WTC11 (cell line): ENCODE measurements around the gene SLC44A5. TPM values are rescaled to one million over a fixed set of nuclear protein-coding genes. Genes with fewer than 3 reads are reported as not detected.

Experiments
- ATAC-seq: fragments of 200-7000 bp; cut with Tn5 transposase; 2 replicates; pipeline ENCODE4 v1.10.0; 2021; ENCODE audit warnings: mild to moderate bottlenecking, moderate library complexity
- CTCF ChIA-PET: fragments of 300-600 bp; sonication (Branson Sonifier 250); formaldehyde crosslinking; loops from one replicate; lab custom pipeline; 2021; ENCODE audit warnings: antibody characterized with exemption; lab: Charles Lee
- POLR2A ChIA-PET: fragments of 350-600 bp; sonication (Branson Sonifier 250); formaldehyde crosslinking; loops from one replicate; lab custom pipeline; 2021; ENCODE audit warnings: antibody characterized with exemption; lab: Charles Lee
- DNase-seq: peaks from one replicate; pipeline ENCODE4 v3.0.0; 2021; ENCODE audit warnings: low spot score
- H3K27ac Mint-ChIP-seq: 2 replicates; pipeline ENCODE4 v1.8.0; 2021; ENCODE audit warnings: mixed read lengths
- H3K27me3 Mint-ChIP-seq: 2 replicates; pipeline ENCODE4 v1.8.0; 2021; ENCODE audit warnings: low read depth, mild to moderate bottlenecking, moderate library complexity, mixed read lengths
- H3K36me3 Mint-ChIP-seq: 2 replicates; pipeline ENCODE4 v1.8.0; 2021; ENCODE audit warnings: mixed read lengths
- H3K4me1 Mint-ChIP-seq: 2 replicates; pipeline ENCODE4 v1.8.0; 2022; ENCODE audit warnings: mixed read lengths
- H3K4me3 Mint-ChIP-seq: 2 replicates; pipeline ENCODE4 v1.8.0; 2021; ENCODE audit warnings: mild to moderate bottlenecking, moderate library complexity, mixed read lengths
- H3K9me3 Mint-ChIP-seq: 2 replicates; pipeline ENCODE4 v1.8.0; 2021; ENCODE audit warnings: mixed read lengths
- ATF6 ChIP-seq: sonication (generic); formaldehyde crosslinking; IDR thresholded peaks from 2 replicates; pipeline ENCODE4 v1.8.1; 2023; ENCODE audit warnings: mild to moderate bottlenecking, missing genetic modification reagents
- CBFB ChIP-seq: sonication (generic); formaldehyde crosslinking; IDR thresholded peaks from 2 replicates; pipeline ENCODE4 v1.8.1; 2022; ENCODE audit warnings: mild to moderate bottlenecking, low read depth, missing genetic modification reagents
- E2F1 ChIP-seq: sonication (generic); formaldehyde crosslinking; IDR thresholded peaks from 2 replicates; pipeline ENCODE4 v1.8.0; 2022; ENCODE audit warnings: mild to moderate bottlenecking, missing genetic modification reagents
- E2F4 ChIP-seq: sonication (generic); formaldehyde crosslinking; IDR thresholded peaks from 2 replicates; pipeline ENCODE4 v1.8.1; 2022; ENCODE audit warnings: low read depth, mild to moderate bottlenecking, moderate library complexity, missing genetic modification reagents, borderline replicate concordance
- ESRRA ChIP-seq: sonication (generic); formaldehyde crosslinking; IDR thresholded peaks from 2 replicates; pipeline ENCODE4 v1.8.1; 2022; ENCODE audit warnings: mild to moderate bottlenecking, missing genetic modification reagents, borderline replicate concordance
- GTF2I ChIP-seq: fragments of 250-450 bp; sonication (Bioruptor Pico); conservative IDR thresholded peaks from 2 replicates; pipeline ENCODE4 v1.4.0; 2021; ENCODE audit warnings: mild to moderate bottlenecking
- JUN ChIP-seq: sonication (generic); formaldehyde crosslinking; IDR thresholded peaks from 2 replicates; pipeline ENCODE4 v1.8.0; 2023; ENCODE audit warnings: mild to moderate bottlenecking, missing genetic modification reagents
- MXD4 ChIP-seq: fragments of 250-450 bp; sonication (Bioruptor Pico); IDR thresholded peaks from 2 replicates; pipeline ENCODE4 v1.8.0; 2021; ENCODE audit warnings: mild to moderate bottlenecking, moderate library complexity, borderline replicate concordance
- NR3C1 ChIP-seq: sonication (generic); formaldehyde crosslinking; conservative IDR thresholded peaks from 2 replicates; pipeline ENCODE4 v1.8.1; 2023; ENCODE audit warnings: low read depth, mild to moderate bottlenecking, missing genetic modification reagents
- PRDM15 ChIP-seq: sonication (generic); formaldehyde crosslinking; IDR thresholded peaks from 2 replicates; pipeline ENCODE4 v1.8.0; 2022; ENCODE audit warnings: missing genetic modification reagents
- PRRX2 ChIP-seq: fragments of 250-450 bp; sonication (Bioruptor Pico); IDR thresholded peaks from 2 replicates; pipeline ENCODE4 v1.8.0; 2021; ENCODE audit warnings: mild to moderate bottlenecking
- RORB ChIP-seq: fragments of 250-450 bp; sonication (Bioruptor Pico); IDR thresholded peaks from 2 replicates; pipeline ENCODE4 v1.9.0; 2021; ENCODE audit warnings: mild to moderate bottlenecking
- STAT6 ChIP-seq: sonication (generic); formaldehyde crosslinking; conservative IDR thresholded peaks from 2 replicates; pipeline ENCODE4 v1.8.1; 2023; ENCODE audit warnings: mild to moderate bottlenecking, low read depth, missing genetic modification reagents, moderate library complexity
- TCF7 ChIP-seq: sonication (generic); formaldehyde crosslinking; IDR thresholded peaks from 2 replicates; pipeline ENCODE4 v1.8.0; 2022; ENCODE audit warnings: mild to moderate bottlenecking, low read depth, missing genetic modification reagents, moderate library complexity
- TP53 ChIP-seq: sonication (generic); formaldehyde crosslinking; IDR thresholded peaks from 2 replicates; pipeline ENCODE4 v1.8.1; 2023; ENCODE audit warnings: mild to moderate bottlenecking, missing genetic modification reagents
- USF1 ChIP-seq: sonication (generic); formaldehyde crosslinking; IDR thresholded peaks from 2 replicates; pipeline ENCODE4 v1.8.0; 2022; ENCODE audit warnings: mild to moderate bottlenecking, missing genetic modification reagents
- ZBTB21 ChIP-seq: sonication (generic); formaldehyde crosslinking; IDR thresholded peaks from 2 replicates; pipeline ENCODE4 v1.8.1; 2023; ENCODE audit warnings: mild to moderate bottlenecking, missing genetic modification reagents, borderline replicate concordance
- ZNF263 ChIP-seq: sonication (generic); formaldehyde crosslinking; IDR thresholded peaks from 2 replicates; pipeline ENCODE4 v1.8.1; 2022; ENCODE audit warnings: low read depth, mild to moderate bottlenecking, moderate library complexity, missing genetic modification reagents
- ZNF512 ChIP-seq: sonication (generic); formaldehyde crosslinking; IDR thresholded peaks from 2 replicates; pipeline ENCODE4 v1.8.1; 2022; ENCODE audit warnings: missing genetic modification reagents, borderline replicate concordance
- total RNA-seq: library from RNA; stranded (reverse); gene quantifications from 3 replicates; pipeline ENCODE4 v1.2.3, GENCODE V29; 2021

SLC44A5 gene
- total RNA-seq, 1 experiment from 2014 or later: 1.8 TPM

GRCh38 chr1:75471252-75471651 lies 139.7 kb downstream of the SLC44A5 start:
- Mint-ChIP-seq H3K27me3 (no peaks in the 10 kb centered on the region), H3K36me3 (0 out of 2 replicates have a peak, but pooled peaks cover 3% of the 10 kb centered on the region), H3K4me3 (no peak overlapping the region), H3K4me1 (no peaks in the 10 kb centered on the region), H3K9me3 (peaks cover 10% of the 10 kb centered on the region), H3K27ac (no peak overlapping the region)
- CTCF ChIA-PET: no interaction called here
- DNase-seq (no peak), ATAC-seq (no peak)
- TF ChIP-seq GTF2I (CRISPR knock-in tag): no peak
- no peak for TF ChIP-seq RORB (CRISPR knock-in tag)
- TF ChIP-seq JUN (CRISPR knock-in tag): no peak
- no peak for TF ChIP-seq ZNF512 (CRISPR knock-in tag)
- TF ChIP-seq ESRRA (CRISPR knock-in tag): no peak
- no peak for TF ChIP-seq TP53 (CRISPR knock-in tag)
- no peak for TF ChIP-seq E2F1 (CRISPR knock-in tag)
- TF ChIP-seq CBFB (CRISPR knock-in tag): no peak
- TF ChIP-seq STAT6 (CRISPR knock-in tag): no peak
- no peak for TF ChIP-seq USF1
- TF ChIP-seq PRDM15 (CRISPR knock-in tag): no peak
- TF ChIP-seq NR3C1 (CRISPR knock-in tag): no peak
- TF ChIP-seq ZBTB21 (CRISPR knock-in tag): no peak
- TF ChIP-seq E2F4 (CRISPR knock-in tag): no peak
- TF ChIP-seq ZNF263 (CRISPR knock-in tag): no peak
- TF ChIP-seq PRRX2 (CRISPR knock-in tag): no peak
- TF ChIP-seq MXD4: no peak
- no peak for TF ChIP-seq TCF7 (CRISPR knock-in tag)
- no peak for TF ChIP-seq ATF6 (CRISPR knock-in tag)
- POLR2A ChIA-PET: no interaction called here
